ENCODE data around the gene GEMIN4. TPM values are rescaled to one million over a fixed set of nuclear protein-coding genes. Genes with fewer than 3 reads are reported as not detected.

GEMIN4 gene
- polyA plus RNA-seq, result 18.4 TPM
- long read RNA-seq, donor 1, full-length matches to known transcripts, result 15 of 15 reads
- long read RNA-seq, donor 1, partial matches to known transcripts, result 0 of 15 reads
- long read RNA-seq, donor 1, other reads (novel, unspliced or antisense), result 0 of 15 reads
- long read RNA-seq, donor 2, full-length matches to known transcripts, result 14 of 14 reads
- long read RNA-seq, donor 2, partial matches to known transcripts, result 0 of 14 reads
- long read RNA-seq, donor 2, other reads (novel, unspliced or antisense), result 0 of 14 reads
- long read RNA-seq, donor 3, result 0 reads
- long read RNA-seq, donor 4, full-length matches to known transcripts, result 2 of 2 reads
- long read RNA-seq, donor 4, partial matches to known transcripts, result 0 of 2 reads
- long read RNA-seq, donor 4, other reads (novel, unspliced or antisense), result 0 of 2 reads
- long read RNA-seq, donor 5, full-length matches to known transcripts, result 10 of 10 reads
- long read RNA-seq, donor 5, partial matches to known transcripts, result 0 of 10 reads
- long read RNA-seq, donor 5, other reads (novel, unspliced or antisense), result 0 of 10 reads
- long read RNA-seq, donor 6, full-length matches to known transcripts, result 17 of 17 reads
- long read RNA-seq, donor 6, partial matches to known transcripts, result 0 of 17 reads
- long read RNA-seq, donor 6, other reads (novel, unspliced or antisense), result 0 of 17 reads
- long read RNA-seq, donor 7, full-length matches to known transcripts, result 11 of 11 reads
- long read RNA-seq, donor 7, partial matches to known transcripts, result 0 of 11 reads
- long read RNA-seq, donor 7, other reads (novel, unspliced or antisense), result 0 of 11 reads
- long read RNA-seq, donor 8, full-length matches to known transcripts, result 19 of 19 reads
- long read RNA-seq, donor 8, partial matches to known transcripts, result 0 of 19 reads
- long read RNA-seq, donor 8, other reads (novel, unspliced or antisense), result 0 of 19 reads
- long read RNA-seq, donor 9, full-length matches to known transcripts, result 17 of 17 reads
- long read RNA-seq, donor 9, partial matches to known transcripts, result 0 of 17 reads
- long read RNA-seq, donor 9, other reads (novel, unspliced or antisense), result 0 of 17 reads
- long read RNA-seq, donor 10, full-length matches to known transcripts, result 13 of 13 reads
- long read RNA-seq, donor 10, partial matches to known transcripts, result 0 of 13 reads
- long read RNA-seq, donor 10, other reads (novel, unspliced or antisense), result 0 of 13 reads
- long read RNA-seq, donor 11, full-length matches to known transcripts, result 18 of 18 reads
- long read RNA-seq, donor 11, partial matches to known transcripts, result 0 of 18 reads
- long read RNA-seq, donor 11, other reads (novel, unspliced or antisense), result 0 of 18 reads

- peak; percentile 89 to 92 for DNase-seq
- Histone ChIP-seq H3K27ac (ENCODE audit: low read length) (peak within 1 kb of the TSS; percentile 21), H3K4me3 (ENCODE audit: low read length) (peak within 1 kb of the TSS; percentile 64), H3K36me3 (ENCODE audit: control insufficient read depth, insufficient read depth, low read length) (peaks cover 16% of the 10 kb centered on the region), H3K9me3 (ENCODE audit: control insufficient read depth, low read depth, low read length) (no peaks in the 10 kb centered on the region), H3K27me3 (ENCODE audit: control insufficient read depth, insufficient read depth, low read length) (no peaks in the 10 kb centered on the region), H3K4me1 (ENCODE audit: control insufficient read depth, insufficient read depth, low read length) (peaks cover 13% of the 10 kb centered on the region)
- no CpG with 5 or more reads among the region's 87 CpGs for WGBS (ENCODE audit: insufficient coverage, low lambda C conversion rate)
Measured at GRCh38 chr17:752002-752619, at the start of gene GEMIN4. Gene GEMIN4, minus strand, starts transcription at chr17:752264. Its CDS starts 122 bp downstream, at chr17:752142.

- Histone ChIP-seq H3K4me3 (ENCODE audit: low read length) (no peak overlapping the region), H3K9me3 (ENCODE audit: control insufficient read depth, low read depth, low read length) (no peaks in the 10 kb centered on the region), H3K4me1 (ENCODE audit: control insufficient read depth, insufficient read depth, low read length) (no peaks in the 10 kb centered on the region), H3K36me3 (ENCODE audit: control insufficient read depth, insufficient read depth, low read length) (peaks cover 8% of the 10 kb centered on the region), H3K27me3 (ENCODE audit: control insufficient read depth, insufficient read depth, low read length) (no peaks in the 10 kb centered on the region), H3K27ac (ENCODE audit: low read length) (no peak overlapping the region)
- no peak for DNase-seq
- WGBS (ENCODE audit: insufficient coverage, low lambda C conversion rate), result no CpG with 5 or more reads among the region's 6 CpGs
Measured at GRCh38 chr17:801660-802059, 49.6 kb upstream of the GEMIN4 start.

- DNase-seq, result no peak
- Histone ChIP-seq H3K9me3 (ENCODE audit: control insufficient read depth, low read depth, low read length) (no peaks in the 10 kb centered on the region), H3K27me3 (ENCODE audit: control insufficient read depth, insufficient read depth, low read length) (no peaks in the 10 kb centered on the region), H3K27ac (ENCODE audit: low read length) (no peak overlapping the region), H3K36me3 (ENCODE audit: control insufficient read depth, insufficient read depth, low read length) (peaks cover 10% of the 10 kb centered on the region), H3K4me1 (ENCODE audit: control insufficient read depth, insufficient read depth, low read length) (no peaks in the 10 kb centered on the region), H3K4me3 (ENCODE audit: low read length) (no peak overlapping the region)
- WGBS (ENCODE audit: insufficient coverage, low lambda C conversion rate), result no CpG with 5 or more reads among the region's 39 CpGs
Measured at GRCh38 chr17:800446-801242, 48.6 kb upstream of the GEMIN4 start.

- no CpG with 5 or more reads among the region's 11 CpGs for WGBS (ENCODE audit: insufficient coverage, low lambda C conversion rate)
- peaks cover 10% of the 10 kb centered on the region for H3K36me3 ChIP-seq (ENCODE audit: control insufficient read depth, insufficient read depth, low read length)
- no peak for DNase-seq
Measured at GRCh38 chr17:799261-799660, 47.2 kb upstream of the GEMIN4 start.

GRCh38 chr17:798246-798645 is 46.2 kb upstream of the GEMIN4 start:
- no peak for DNase-seq
- H3K4me3 ChIP-seq (ENCODE audit: low read length), result no peak overlapping the region
- no peaks in the 10 kb centered on the region for H3K9me3 ChIP-seq (ENCODE audit: control insufficient read depth, low read depth, low read length)
- H3K36me3 ChIP-seq (ENCODE audit: control insufficient read depth, insufficient read depth, low read length), result peaks cover 7% of the 10 kb centered on the region
- no peaks in the 10 kb centered on the region for H3K27me3 ChIP-seq (ENCODE audit: control insufficient read depth, insufficient read depth, low read length)
- no peak overlapping the region for H3K27ac ChIP-seq (ENCODE audit: low read length)
- H3K4me1 ChIP-seq (ENCODE audit: control insufficient read depth, insufficient read depth, low read length), result no peaks in the 10 kb centered on the region
- no CpG with 5 or more reads among the region's 11 CpGs for WGBS (ENCODE audit: insufficient coverage, low lambda C conversion rate)

More at GRCh38 chr17:799261-799660, 47.2 kb upstream of the GEMIN4 start:
- Histone ChIP-seq H3K27ac (ENCODE audit: low read length) (no peak overlapping the region), H3K27me3 (ENCODE audit: control insufficient read depth, insufficient read depth, low read length) (no peaks in the 10 kb centered on the region), H3K4me1 (ENCODE audit: control insufficient read depth, insufficient read depth, low read length) (no peaks in the 10 kb centered on the region), H3K4me3 (ENCODE audit: low read length) (no peak overlapping the region), H3K9me3 (ENCODE audit: control insufficient read depth, low read depth, low read length) (no peaks in the 10 kb centered on the region)

- no peak for DNase-seq
- no peaks in the 10 kb centered on the region for H3K4me1 ChIP-seq (ENCODE audit: control insufficient read depth, insufficient read depth, low read length)
- no peaks in the 10 kb centered on the region for H3K27me3 ChIP-seq (ENCODE audit: control insufficient read depth, insufficient read depth, low read length)
- H3K36me3 ChIP-seq (ENCODE audit: control insufficient read depth, insufficient read depth, low read length), result peaks cover 10% of the 10 kb centered on the region
- H3K27ac ChIP-seq (ENCODE audit: low read length), result no peak overlapping the region
- no CpG with 5 or more reads among the region's 22 CpGs for WGBS (ENCODE audit: insufficient coverage, low lambda C conversion rate)
- H3K4me3 ChIP-seq (ENCODE audit: low read length), result no peak overlapping the region
- no peaks in the 10 kb centered on the region for H3K9me3 ChIP-seq (ENCODE audit: control insufficient read depth, low read depth, low read length)
Measured at GRCh38 chr17:797236-797840, 45.3 kb upstream of the GEMIN4 start.

- no CpG with 5 or more reads among the region's 15 CpGs for WGBS (ENCODE audit: insufficient coverage, low lambda C conversion rate)
- no peak overlapping the region for H3K27ac ChIP-seq (ENCODE audit: low read length)
- H3K27me3 ChIP-seq (ENCODE audit: control insufficient read depth, insufficient read depth, low read length), result no peaks in the 10 kb centered on the region
- DNase-seq, result no peak
- H3K4me1 ChIP-seq (ENCODE audit: control insufficient read depth, insufficient read depth, low read length), result no peaks in the 10 kb centered on the region
- H3K9me3 ChIP-seq (ENCODE audit: control insufficient read depth, low read depth, low read length), result no peaks in the 10 kb centered on the region
- no peak overlapping the region for H3K4me3 ChIP-seq (ENCODE audit: low read length)
- peaks cover 17% of the 10 kb centered on the region for H3K36me3 ChIP-seq (ENCODE audit: control insufficient read depth, insufficient read depth, low read length)
Measured at GRCh38 chr17:796609-797008, 44.5 kb upstream of the GEMIN4 start.

- Histone ChIP-seq H3K27ac (ENCODE audit: low read length) (no peak overlapping the region), H3K27me3 (ENCODE audit: control insufficient read depth, insufficient read depth, low read length) (no peaks in the 10 kb centered on the region), H3K9me3 (ENCODE audit: control insufficient read depth, low read depth, low read length) (no peaks in the 10 kb centered on the region), H3K4me1 (ENCODE audit: control insufficient read depth, insufficient read depth, low read length) (no peaks in the 10 kb centered on the region), H3K4me3 (ENCODE audit: low read length) (no peak overlapping the region), H3K36me3 (ENCODE audit: control insufficient read depth, insufficient read depth, low read length) (peaks cover 23% of the 10 kb centered on the region)
- DNase-seq, result no peak
- no CpG with 5 or more reads among the region's 9 CpGs for WGBS (ENCODE audit: insufficient coverage, low lambda C conversion rate)
Measured at GRCh38 chr17:795721-796120, 43.7 kb upstream of the GEMIN4 start.

- WGBS (ENCODE audit: insufficient coverage, low lambda C conversion rate), result no CpG with 5 or more reads among the region's 14 CpGs
- H3K4me3 ChIP-seq (ENCODE audit: low read length), result peak overlapping the region; percentile 3
- no peaks in the 10 kb centered on the region for H3K9me3 ChIP-seq (ENCODE audit: control insufficient read depth, low read depth, low read length)
- no peak for DNase-seq
- peaks cover 22% of the 10 kb centered on the region for H3K36me3 ChIP-seq (ENCODE audit: control insufficient read depth, insufficient read depth, low read length)
- H3K27me3 ChIP-seq (ENCODE audit: control insufficient read depth, insufficient read depth, low read length), result no peaks in the 10 kb centered on the region
- H3K27ac ChIP-seq (ENCODE audit: low read length), result no peak overlapping the region
- no peaks in the 10 kb centered on the region for H3K4me1 ChIP-seq (ENCODE audit: control insufficient read depth, insufficient read depth, low read length)
Measured at GRCh38 chr17:795276-795675, 43.2 kb upstream of the GEMIN4 start.
